ENCODE results near the gene SMOC1. TPM values are rescaled to one million over a fixed set of nuclear protein-coding genes. Genes with fewer than 3 reads are reported as not detected.

SMOC1 gene
- polyA plus RNA-seq, 4 donors: 1.7 to 2.4 (median 2.0) TPM

DNA sequence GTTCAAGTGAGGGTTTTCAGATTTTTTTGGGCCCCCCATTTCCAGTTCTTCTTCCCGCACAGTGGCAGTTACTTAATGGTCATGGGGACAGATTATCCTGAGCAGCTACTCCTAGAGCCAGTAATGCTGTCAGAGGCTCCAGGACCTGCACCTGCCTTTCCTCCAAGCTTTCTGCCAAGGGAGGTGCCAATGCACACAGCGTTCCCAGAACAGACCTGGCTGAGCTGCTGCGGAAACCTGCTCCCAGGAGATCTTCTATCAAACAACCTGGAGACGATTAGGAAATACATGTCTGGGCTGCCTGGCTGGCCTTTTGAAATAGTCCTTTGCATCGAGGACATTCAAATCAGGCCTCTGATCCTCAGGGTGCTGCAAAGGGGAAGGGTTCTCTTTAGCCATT, 188.6 kb downstream of the SMOC1 start:
- DNase-seq (ENCODE audit: low read depth in 4 of 4, low spot score in 2 of 4): no peak

DNA sequence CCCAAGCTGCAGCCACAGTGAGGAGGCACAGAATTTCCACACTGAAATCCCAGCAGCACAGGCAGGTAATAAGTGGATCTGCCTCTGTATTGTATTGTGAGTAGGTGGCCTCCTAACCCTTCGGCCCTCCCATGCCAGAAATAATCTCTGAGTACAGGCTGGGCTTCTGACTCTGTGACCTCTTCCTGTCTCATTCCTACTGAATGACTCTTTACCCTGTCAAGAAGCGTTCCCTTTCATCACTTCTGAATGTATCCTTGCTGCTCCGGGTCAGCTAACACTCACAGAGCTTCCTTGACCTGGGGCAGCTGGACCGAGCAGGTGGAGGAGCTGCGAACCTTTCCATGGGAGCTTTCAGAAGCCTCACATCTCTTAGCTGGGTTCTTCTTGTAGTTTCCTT, 190.0 kb downstream of the SMOC1 start:
- DNase-seq (ENCODE audit: low read depth in 4 of 4, low spot score in 2 of 4): no peak

GRCh38 chr14:70073924-70074566, 194.8 kb downstream of the SMOC1 start:
- peak in 1 of 4 donors; percentile 21 for DNase-seq (ENCODE audit: low read depth in 4 of 4, low spot score in 2 of 4)

- no peak for DNase-seq (ENCODE audit: low read depth in 4 of 4, low spot score in 2 of 4)
Observed at GRCh38 chr14:70077005-70077404, 197.8 kb downstream of the SMOC1 start.

DNA sequence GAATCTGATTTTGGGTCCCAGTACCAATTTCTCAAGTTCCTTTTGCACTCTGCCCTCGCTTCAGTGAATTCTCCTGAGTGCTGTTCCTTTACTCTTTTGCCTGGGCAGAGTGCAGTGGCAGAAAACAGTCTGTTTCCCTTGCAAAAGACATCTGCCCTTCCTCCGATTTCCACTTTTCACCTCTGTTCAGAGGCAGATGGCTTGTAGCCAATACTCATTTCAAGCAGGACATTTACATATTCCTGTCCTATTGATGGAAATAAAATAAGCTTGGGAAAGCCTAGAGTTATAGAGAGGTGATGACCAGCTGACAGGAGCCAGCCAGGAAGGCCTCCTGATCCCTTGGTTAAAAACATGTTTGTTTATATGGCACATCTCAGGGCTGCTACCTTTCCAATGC, 198.5 kb downstream of the SMOC1 start:
- DNase-seq (ENCODE audit: low read depth in 4 of 4, low spot score in 2 of 4): no peak

GRCh38 chr14:70078329-70078728, 199.1 kb downstream of the SMOC1 start:
- DNase-seq (ENCODE audit: low read depth in 4 of 4, low spot score in 2 of 4): no peak

DNA sequence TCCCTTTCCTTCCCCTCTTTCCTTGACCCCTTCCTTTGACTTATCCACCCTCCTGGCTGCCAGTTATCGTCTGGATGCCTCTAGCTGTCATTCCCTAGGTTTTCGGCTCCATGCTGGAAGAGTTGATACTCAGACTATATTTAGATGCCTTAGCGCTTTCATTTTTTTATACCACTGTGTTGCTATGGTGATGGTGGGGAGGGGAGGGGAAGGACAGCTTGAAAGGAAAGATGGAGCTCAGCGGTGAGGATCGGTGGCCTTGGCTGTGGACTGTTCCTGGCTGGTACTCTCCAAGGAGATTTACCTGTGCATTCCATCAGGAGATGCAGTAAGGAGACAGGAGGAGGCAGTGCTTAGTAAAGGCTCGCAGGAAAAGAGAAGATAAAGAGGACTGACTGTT, 200.9 kb downstream of the SMOC1 start:
- no peak for DNase-seq (ENCODE audit: low read depth in 4 of 4, low spot score in 2 of 4)

Other genes starting within 250 kb of the SMOC1 start
- gene SRSF5, start 112.3 kb upstream of the SMOC1 start, polyA plus RNA-seq (ENCODE audit: insufficient read length in 4 of 4): 100 to 1,000 TPM; 463 to 820 (median 689) TPM
- gene SLC10A1, start 82.2 kb upstream of the SMOC1 start, polyA plus RNA-seq (ENCODE audit: insufficient read length in 4 of 4): under 1 TPM in 2 of 4 donors, not detected in 2; 0.21 to 0.22 TPM